Activated T-helper 1 cell treated with anti-CD3 and anti-CD28 coated beads, Interleukin-2, amount 50 U/mL, for 16 hours (primary cell): ENCODE measurements around the gene SRGAP3.
"Not testable (repeated sequence)": the region's sequence is repeated elsewhere in the genome, so short reads cannot be mapped to it uniquely, and the experiment has no call there.

Source experiments
- DNase-seq, 2 donors: peaks; one replicate each; pipeline ENCODE4 v3.0.0-alpha.2; 2020; ENCODE audit warnings: low read depth in 1 of 2, low spot score in 1 of 2

SRGAP3 gene

DNA sequence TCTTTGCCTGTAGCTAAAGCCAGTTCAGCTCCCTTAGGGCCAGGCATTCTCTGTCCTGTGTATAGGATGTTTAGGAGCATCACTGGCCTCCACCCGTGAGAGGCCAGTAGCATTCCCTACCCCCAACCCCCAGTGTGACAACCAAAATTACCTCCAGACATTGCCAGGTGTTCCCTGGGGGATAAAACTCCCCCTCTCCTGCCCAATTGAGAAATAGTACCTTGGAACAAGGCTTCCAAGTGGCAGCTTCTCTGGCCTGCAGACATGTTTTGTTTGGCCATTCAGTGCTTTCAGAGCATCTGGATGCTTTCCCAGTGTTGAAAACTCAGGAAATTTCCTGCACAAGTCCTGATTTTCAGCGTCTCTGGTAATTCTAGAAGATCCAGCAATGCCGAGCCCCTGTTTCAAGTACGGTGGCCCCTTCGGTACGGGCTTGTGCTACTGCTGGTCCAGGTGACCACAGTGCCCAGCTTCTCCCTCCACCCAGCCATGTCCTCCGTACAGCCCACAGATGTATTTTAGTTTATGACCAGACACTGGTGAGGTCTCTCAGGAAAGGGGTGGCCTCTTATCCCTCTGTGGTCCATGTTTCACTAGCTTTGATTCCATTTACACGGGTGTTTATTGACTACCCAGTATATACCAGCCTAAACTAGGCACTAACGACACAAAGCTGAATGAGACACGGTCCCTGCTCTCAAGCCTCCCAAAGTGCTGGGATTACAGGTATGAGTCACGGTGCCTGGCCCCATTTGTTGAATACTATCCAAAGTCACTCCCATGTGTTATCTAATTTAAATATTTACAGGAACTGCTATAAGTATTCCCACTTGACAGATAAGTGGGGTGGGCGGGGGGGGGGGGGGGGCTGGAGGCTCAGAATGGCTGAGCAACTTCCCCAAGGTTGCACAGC is 160.7 kb downstream of the SRGAP3 start:
- no peak for DNase-seq

DNA sequence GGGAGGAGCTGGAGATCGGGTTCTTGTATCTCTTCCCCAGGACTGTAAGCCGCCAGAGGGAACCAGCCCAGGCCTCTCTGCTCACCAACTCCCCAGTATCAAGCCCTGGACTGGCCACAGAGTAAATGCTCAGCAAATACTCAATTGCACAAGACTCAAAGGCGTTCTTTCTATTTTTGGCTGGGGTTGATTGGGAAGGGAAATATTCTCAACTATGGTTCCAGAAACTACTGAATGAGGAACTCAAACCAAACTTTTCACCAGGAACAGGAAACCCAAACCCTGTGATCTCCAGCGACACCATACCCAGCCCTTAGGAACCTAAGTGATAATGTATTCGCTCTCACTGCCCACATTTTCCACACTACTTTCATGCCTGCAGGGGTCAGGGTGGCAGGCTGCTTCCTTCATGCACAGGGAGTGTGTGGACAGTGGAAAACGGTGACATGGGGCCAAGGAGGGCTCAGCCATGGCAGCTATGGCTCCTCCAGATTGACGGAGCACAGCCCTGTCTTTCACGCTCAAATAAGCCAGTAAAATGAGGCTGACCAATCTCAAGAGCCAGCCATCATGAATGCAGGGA is 161.5 kb downstream of the SRGAP3 start:
- no peak for DNase-seq

DNA sequence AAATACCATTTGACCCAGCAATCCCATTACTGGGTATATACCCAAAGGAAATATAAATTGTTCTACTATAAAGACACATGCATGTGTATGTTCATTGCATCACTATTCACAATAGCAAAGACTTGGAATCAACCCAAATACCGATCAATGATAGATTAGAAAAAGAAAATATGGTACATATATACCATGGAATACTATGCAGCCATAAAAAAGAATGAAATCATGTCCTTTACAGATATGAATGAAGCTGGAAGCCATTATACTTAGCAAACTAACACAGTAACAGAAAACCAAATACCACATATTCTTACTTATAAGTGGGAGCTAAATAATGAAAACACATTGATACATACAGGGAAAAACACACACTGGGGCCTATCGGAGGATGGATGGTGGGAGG is 164.0 kb downstream of the SRGAP3 start:
- not testable (repeated sequence) for DNase-seq

GRCh38 chr3:9081184-9081818 is 168.1 kb downstream of the SRGAP3 start:
- DNase-seq: no peak

- no peak for DNase-seq
Measured at GRCh38 chr3:9080163-9080562, 169.3 kb downstream of the SRGAP3 start.

DNA sequence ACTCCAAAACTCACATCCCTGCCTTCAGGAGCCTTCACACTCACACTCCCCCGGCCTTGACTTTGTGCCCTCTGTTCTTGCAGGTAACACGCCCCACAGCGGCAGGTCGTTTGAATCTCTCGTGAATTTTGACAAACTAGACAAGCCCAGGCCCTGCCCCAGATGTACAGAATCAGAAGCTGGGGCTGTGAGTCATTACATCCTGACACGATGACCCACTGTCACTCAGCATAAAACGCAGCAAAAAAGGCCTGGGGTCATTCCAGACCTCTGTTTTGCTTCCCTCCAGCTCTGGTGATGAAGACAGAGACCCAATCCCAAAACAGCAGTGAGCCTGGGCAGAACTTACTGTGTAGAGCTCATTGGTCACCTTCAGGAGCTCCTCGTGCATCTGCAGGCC is 169.8 kb downstream of the SRGAP3 start:
- DNase-seq: no peak

- no peak for DNase-seq
Measured at GRCh38 chr3:9078561-9079240, 170.7 kb downstream of the SRGAP3 start.

- no peak for DNase-seq
Measured at GRCh38 chr3:9077029-9077428, 172.4 kb downstream of the SRGAP3 start.

- DNase-seq: no peak
Measured at GRCh38 chr3:9075762-9076161, 173.7 kb downstream of the SRGAP3 start.

DNA sequence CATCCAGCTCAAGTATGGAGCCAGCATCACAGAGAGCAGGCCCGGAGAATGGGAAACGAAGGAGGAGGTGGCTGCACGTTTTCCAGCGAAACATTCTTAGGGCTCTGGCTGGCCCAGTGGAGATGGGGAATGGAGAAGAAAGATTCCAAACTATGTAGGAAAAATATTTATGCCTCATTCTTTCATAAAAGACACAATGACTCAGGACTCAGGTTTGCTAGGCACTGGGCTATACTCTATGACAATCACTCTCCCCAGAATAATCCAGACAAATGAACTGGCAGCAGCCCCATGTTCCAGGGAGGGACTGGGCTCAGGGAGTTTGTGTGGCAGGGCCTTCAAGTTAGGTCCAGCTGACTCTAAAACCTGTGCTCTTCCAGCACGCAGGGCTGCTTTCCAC is 175.4 kb downstream of the SRGAP3 start:
- no peak for DNase-seq

DNA sequence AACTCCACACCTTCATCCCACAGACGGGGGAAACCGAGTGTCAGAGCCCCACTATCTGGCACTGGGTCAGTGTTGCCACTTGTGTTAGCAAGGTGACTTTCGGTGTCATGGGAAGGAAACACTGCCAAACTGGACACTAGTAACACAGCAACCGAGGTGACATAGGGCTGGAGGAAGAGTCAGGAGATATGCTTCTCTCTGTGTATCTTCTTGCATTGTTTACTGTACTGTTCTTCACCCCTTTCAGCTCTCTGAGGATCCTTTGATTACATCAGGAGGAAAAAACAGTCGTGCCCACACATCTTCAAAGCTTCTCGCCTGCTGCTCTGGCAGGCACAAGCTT is 176.8 kb downstream of the SRGAP3 start:
- no peak for DNase-seq

DNA sequence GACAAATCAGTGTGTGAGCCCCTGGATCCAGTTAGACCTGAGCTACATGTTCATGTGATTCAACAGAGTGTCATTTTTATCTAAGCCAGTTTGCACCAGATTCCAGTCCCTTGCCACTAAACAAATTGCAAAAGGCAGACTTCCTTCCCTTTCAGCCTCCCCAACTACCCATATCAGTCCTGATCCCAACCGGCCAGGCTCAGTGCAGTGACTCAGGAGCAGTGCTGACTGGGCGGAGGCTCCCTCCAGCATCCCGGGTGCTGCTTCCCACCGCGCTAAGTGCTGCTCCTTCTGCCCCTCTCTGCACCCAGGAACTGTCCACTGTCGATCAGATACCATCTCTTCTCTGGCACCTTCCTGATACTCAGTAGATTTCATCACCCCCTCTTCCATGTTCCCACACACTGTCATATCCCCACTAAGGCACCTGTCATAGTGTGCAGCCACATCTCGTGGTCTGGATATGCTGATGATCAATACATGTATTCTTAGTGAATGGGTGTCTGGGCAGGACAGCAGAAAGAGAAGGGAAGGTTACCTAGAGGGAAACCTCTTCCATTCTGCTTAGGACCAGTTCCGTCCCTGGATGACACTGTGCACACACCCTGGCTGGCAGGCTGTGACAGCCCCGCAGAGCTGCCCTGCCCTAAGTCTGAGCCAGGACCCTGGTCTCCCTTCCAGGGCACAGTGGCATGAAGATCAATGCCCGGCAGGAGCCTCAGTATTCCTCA is 177.3 kb downstream of the SRGAP3 start:
- DNase-seq: no peak

GRCh38 chr3:9070961-9071360 is 178.5 kb downstream of the SRGAP3 start:
- no peak for DNase-seq

GRCh38 chr3:9069971-9070370 is 179.5 kb downstream of the SRGAP3 start:
- no peak for DNase-seq

DNA sequence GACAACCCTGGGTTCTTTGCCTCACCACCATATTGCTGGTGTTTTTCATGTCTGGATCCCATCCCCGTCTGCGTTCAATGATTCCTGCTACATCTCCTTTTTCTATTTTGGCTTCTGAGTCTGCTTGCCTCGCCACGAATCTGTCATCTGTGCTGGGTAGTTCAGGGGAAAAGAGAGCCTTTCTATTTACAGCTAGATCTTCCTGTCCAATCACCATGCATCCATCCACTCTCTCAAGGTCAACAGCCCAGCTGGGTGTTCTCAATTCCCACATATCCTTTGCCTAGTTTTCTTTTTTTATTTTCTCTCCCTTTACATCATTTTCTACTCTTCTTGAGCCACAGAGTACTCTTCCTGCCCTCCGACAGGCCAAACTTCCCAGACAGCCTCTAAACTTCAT is 181.4 kb downstream of the SRGAP3 start:
- DNase-seq: no peak

DNA sequence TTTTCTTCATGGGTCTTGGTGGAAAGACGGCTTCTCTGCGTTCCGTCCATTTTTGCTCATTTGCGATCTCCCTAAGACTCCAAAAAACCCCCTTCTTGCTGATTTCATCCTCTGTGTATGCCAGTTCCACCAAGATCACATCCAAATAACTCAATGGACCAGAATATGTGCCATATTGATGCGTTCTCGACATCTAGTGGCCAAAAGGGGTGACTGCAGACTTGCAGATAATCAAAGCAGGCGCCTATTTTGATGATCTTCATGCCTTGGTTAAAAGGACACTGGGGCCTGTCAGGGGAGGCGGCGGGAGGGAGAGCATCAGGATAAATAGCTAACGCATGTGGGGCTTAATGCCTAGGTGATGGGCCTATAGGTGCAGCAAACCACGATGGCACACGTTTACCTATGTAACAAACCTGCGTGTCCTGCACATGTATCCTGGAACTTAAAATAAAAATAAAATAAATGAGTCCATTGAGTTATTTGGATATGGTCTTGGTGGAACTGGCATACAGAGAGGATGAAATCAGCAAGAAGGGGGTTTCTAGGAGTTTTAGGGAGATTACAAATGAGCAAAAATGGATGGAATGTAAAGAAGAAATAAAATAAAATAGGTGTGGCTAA is 182.0 kb downstream of the SRGAP3 start:
- no peak for DNase-seq

DNA sequence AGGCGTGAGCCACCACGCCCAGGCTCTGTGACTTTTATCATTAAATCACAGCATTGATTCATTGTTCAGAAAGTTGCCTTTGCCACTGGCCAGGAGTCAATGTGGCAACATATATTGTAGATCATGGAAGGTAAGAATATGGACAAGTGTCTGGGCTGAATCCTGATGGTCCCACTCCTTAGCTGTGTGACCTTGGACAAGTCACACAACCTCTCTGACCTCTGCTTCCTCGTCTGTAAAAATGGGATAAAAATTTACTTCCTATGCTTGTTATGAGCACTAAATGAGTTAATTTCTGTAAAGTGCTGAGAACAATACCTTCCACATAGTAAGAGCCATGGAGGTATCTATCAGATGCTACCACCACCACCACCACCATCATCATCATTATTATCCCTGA is 182.7 kb downstream of the SRGAP3 start:
- no peak for DNase-seq

DNA sequence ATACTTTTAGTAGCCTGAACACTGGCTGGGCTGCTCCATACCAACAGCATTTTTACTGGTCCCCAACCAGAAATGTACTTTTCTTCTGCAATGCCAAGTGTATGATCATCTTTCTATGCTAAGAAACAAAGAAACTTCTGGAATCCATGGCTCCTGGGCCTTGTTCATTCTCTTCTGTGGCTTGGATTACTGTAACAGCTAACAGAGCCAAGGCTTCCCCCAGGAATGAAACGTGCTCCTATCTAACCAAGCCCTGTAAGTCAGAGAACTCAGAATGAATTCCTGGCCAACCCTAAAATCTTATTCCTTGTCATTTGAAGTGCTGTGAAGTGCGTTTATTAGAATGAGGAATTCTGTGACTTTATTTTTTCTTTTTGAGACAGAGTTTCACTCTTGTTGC is 183.3 kb downstream of the SRGAP3 start:
- no peak for DNase-seq

GRCh38 chr3:9064850-9065249 is 184.6 kb downstream of the SRGAP3 start:
- no peak for DNase-seq

- DNase-seq: no peak
Measured at GRCh38 chr3:9064251-9064650, 185.2 kb downstream of the SRGAP3 start.

DNA sequence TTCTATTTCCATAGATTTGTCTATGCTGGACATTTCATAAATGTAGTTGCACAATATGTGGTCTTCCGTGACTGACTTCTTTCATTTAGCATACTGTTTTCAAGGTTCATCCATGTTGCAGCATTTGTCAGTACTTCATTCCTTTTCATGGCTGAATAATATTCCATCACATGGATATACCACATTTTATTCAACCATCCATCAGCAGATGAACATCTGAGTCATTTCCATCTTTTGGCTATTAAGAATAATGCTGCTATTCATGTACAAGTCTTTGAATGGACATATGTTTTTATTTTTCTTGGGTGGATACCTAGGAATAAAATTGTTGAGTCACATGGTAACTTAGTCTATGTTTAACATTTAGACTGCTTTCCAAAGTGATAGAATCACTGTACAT is 186.9 kb downstream of the SRGAP3 start:
- no peak for DNase-seq
